Measurements from ENCODE around the gene MACO1. TPM values are rescaled to one million over a fixed set of nuclear protein-coding genes. Genes with fewer than 3 reads are reported as not detected.

The MACO1 gene
- total RNA-seq, 1 donor from 2014 or later = 15.6 TPM

- ATAC-seq (peak; percentile 73), DNase-seq (peak; percentile 64)
- intact Hi-C loops (cut with micrococcal nuclease) = no loop called here
Observed at GRCh38 chr1:25549273-25550154, 118.8 kb downstream of the MACO1 start.

Other genes starting within 250 kb of the MACO1 start
- 40.8 TPM for gene SYF2, start 198.4 kb upstream of the MACO1 start, total RNA-seq
- 45.0 TPM for gene RSRP1, start 183.4 kb upstream of the MACO1 start, total RNA-seq
- gene RHD, start 158.4 kb upstream of the MACO1 start, total RNA-seq = not detected
- 73.1 TPM for gene TMEM50A, start 92.6 kb upstream of the MACO1 start, total RNA-seq
- 1.0 TPM for gene RHCE, start 10.1 kb upstream of the MACO1 start, total RNA-seq
- gene LDLRAP1, start 112.7 kb downstream of the MACO1 start, total RNA-seq = 11.8 TPM
- gene MAN1C1, start 185.9 kb downstream of the MACO1 start, total RNA-seq = 17.9 TPM